ENCODE measurements around the gene ELAPOR1.

Gene ELAPOR1

GRCh38 chr1:109096120-109096519 is 17.8 kb upstream of the ELAPOR1 start:
- DNase-seq (ENCODE audit: low read depth in 2 of 2): no peak

GRCh38 chr1:109099938-109100773 is 13.8 kb upstream of the ELAPOR1 start:
- peak; percentile 96 to 98 for DNase-seq (ENCODE audit: low read depth in 2 of 2)

DNA sequence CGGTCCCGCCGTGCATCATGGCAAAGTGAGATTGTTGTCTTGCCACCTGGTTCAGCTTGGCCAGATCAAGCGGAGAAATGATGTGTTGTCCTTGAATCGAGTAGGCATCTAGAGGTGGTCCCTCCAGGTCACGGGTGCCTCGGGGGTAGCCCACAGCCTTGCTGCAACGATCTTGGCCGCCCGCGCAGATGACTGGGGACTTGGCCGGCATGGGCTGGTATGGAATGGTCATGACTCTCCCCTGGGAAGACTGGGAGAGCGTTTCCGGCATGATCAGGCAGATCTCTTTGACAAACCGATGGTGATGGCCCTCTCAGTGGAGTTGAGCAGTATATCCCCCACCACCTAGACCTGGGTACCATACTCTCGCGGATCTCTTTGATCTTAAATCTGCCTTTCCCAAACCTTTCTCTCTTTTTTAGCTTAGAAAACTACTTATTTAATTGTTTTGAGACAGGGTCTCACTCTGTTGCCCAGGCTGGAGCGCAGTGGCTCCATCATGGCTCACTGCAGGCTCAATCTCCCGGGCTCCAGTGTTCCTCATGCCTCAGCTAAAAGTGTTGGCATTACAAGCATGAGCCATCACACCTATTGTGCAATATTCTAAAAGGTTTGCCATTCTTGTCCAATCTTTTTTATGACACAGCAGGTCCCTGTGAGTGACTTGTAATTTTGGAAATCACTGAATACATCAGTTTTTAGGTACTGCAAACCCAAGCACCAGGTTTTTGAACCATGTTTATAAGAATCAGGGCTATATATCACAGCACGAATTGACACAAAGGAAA is 9.4 kb upstream of the ELAPOR1 start:
- no peak for DNase-seq (ENCODE audit: low read depth in 2 of 2)

DNA sequence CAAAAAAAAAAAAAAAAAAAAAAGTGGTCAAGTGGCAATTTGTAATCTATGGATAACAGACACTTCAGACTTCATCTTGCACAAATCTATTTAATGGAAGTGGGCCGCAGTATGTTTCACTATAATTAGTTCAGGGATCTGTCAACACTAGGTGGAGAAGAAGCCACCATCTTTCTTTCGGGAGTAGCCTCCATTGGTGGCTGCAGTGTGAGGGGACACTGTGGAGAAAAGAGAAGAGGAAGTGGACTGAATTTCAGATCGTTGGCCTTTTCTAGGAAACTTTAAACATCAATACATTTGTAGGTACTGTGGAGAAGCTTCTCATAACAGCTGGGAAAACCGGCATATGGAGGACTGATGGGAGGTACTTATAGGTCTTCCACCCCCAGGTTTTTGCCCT is 8.0 kb upstream of the ELAPOR1 start:
- DNase-seq (ENCODE audit: low read depth in 2 of 2): no peak

- no peak for DNase-seq (ENCODE audit: low read depth in 2 of 2)
Measured at GRCh38 chr1:109107785-109108184, 6.1 kb upstream of the ELAPOR1 start.

DNA sequence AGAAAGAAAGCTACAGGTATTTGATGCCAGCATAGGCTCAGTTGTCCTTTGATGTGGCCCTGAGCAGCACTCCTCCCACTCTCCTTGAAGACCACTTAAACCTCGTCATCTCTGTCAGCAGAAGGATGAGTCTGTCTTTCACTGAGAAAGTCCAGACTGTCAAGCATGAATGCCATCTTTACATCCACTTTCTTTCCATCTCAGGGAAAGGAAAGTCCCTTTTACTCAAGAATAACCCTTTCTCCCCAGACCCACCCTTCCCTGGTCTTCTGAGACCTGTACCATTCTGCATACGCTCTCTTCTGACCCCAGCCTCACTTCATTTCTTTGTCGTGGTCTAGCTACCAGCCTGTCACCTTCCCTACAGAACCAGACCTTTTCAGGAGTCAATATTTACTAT is 4.0 kb upstream of the ELAPOR1 start:
- DNase-seq (ENCODE audit: low read depth in 2 of 2): no peak

- no peak for DNase-seq (ENCODE audit: low read depth in 2 of 2)
Measured at GRCh38 chr1:109111386-109112055, 2.4 kb upstream of the ELAPOR1 start.

GRCh38 chr1:109112056-109112651 is 1.8 kb upstream of the ELAPOR1 start:
- no peak for DNase-seq (ENCODE audit: low read depth in 2 of 2)

DNA sequence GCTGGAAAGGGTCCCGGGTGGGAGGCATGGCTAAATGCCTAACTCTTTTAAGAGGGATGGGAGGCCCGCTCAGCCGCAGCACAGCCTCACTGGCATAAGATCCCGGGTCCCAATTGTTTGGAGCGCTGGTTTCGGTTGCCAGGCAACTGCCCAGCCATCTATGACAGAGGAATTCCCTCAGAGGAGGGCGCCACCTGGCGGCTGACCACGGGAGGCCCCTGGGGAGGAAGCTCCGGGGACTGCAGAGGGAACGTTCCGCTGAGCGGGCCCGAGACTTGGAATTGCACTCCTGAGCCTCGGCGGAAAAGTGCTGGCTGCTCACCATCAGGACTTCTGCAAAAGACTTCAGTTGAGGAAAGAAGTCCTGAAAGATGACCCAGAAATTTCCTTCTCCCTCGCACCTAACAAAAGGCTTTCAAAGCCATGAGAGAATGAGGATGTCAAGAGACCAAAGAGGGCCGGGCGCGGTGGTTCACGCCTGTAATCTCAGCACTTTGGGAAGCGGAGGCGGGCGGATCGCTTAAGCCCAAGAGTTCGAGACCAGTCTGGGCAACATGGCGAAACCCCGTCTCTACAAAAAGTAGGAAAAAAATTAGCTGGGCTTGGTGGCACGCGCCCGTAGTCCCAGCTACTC is 1.1 kb upstream of the ELAPOR1 start:
- DNase-seq (ENCODE audit: low read depth in 2 of 2): peak; percentile 76

GRCh38 chr1:109114342-109114674 is 393 bp downstream of the ELAPOR1 start:
- no peak for DNase-seq (ENCODE audit: low read depth in 2 of 2)

DNA sequence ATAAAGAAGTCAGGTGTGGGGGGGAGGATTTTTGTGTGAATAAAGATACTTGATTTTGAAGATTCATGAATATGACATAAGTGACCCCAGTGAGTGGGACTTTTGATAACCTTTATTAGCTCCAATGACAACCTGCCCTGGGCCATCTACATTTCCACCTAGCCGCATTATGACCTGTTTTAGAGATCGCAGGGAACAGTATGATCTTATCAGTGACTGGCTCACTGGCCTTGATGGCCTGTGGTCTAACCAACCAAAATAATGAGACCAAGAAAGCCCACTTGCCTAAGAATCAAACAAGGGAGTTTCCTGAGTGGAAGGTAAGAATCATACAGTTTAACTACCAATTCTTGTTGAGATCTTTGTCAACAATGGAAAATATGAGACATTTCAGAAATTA is 1.8 kb downstream of the ELAPOR1 start:
- DNase-seq (ENCODE audit: low read depth in 2 of 2): no peak

GRCh38 chr1:109116286-109116685 is 2.4 kb downstream of the ELAPOR1 start:
- DNase-seq (ENCODE audit: low read depth in 2 of 2): no peak

DNA sequence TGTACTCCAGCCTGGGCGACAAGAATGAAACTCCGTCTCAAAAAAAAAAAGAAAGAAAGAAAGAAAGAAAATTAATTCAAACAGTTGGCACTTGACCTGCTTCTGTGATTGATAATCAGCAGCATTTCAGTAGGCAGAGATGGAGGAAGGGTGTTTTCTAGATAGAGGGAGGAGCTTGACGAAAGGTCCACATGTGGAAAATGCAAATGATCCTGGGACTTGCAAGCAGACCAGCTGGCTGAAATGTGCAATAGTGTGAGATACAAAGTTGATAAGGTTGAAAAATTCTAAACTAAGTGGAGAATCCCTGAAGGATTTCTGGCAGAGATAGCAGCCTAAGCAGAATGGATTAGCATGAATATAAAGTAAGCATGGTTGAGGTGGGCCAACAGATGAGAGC is 4.2 kb downstream of the ELAPOR1 start:
- DNase-seq (ENCODE audit: low read depth in 2 of 2): no peak

DNA sequence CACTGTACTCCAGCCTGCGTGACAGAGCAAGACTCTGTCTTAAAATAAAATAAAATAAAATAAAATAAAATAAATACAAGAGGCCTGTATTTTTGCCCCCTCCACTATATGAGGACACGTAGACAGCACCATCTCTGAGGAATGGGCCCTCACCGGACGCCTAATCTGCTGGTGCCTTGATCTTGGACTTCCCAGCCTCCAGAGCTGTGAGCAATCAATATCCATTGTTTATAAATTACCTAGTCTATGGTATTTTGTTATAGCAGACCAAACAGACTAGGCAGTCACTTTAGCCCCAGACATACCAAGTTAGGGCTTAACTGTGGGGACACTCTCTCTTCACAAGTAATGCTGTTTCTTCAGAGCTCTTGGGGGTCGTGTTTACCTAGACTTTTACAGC is 6.4 kb downstream of the ELAPOR1 start:
- no peak for DNase-seq (ENCODE audit: low read depth in 2 of 2)

GRCh38 chr1:109131059-109131458 is 17.1 kb downstream of the ELAPOR1 start:
- no peak for DNase-seq (ENCODE audit: low read depth in 2 of 2)

- DNase-seq (ENCODE audit: low read depth in 2 of 2): no peak
Measured at GRCh38 chr1:109131800-109132199, 17.9 kb downstream of the ELAPOR1 start.

GRCh38 chr1:109133002-109133706 is 19.2 kb downstream of the ELAPOR1 start:
- DNase-seq (ENCODE audit: low read depth in 2 of 2): no peak

DNA sequence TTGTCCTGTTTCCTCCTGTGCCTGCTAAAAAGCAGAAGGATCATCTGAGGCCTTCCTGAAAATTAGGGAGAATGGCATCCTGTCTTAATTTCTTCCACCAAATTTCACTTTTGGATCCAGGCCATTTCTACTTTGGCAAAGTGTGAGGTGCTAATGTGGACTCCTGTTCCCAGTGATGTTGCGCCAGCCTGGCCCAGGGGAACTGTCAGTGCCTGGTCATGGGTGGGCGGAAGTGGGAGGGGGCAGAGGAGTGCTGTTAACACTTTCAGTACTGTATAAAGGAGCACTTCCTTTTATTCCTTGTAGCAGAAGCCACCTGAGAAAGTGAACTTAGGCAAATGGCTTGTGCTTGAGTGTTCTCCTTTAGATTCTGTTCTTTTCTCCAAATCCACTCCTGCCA is 19.9 kb downstream of the ELAPOR1 start:
- DNase-seq (ENCODE audit: low read depth in 2 of 2): no peak

- DNase-seq (ENCODE audit: low read depth in 2 of 2): no peak
Measured at GRCh38 chr1:109134423-109134822, 20.5 kb downstream of the ELAPOR1 start.

DNA sequence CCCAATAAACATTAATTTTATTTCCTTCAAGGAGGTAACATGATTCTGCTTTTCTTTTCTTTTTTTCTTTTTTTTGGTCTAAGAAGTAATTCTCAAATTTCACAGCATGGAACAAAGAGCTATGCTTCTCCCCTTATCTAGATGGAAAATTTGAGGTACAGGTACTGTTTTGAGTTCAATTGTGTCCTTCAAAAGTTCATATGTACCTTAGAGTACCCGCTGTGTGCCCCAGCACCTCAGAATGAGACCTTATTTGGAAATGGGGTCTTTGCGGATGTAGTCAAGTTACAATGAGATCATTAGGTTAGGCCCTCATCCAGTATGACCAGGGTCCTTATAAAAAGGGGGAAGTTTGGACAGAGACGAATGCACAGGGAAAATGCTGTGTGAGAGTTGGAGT is 22.0 kb downstream of the ELAPOR1 start:
- no peak for DNase-seq (ENCODE audit: low read depth in 2 of 2)

DNA sequence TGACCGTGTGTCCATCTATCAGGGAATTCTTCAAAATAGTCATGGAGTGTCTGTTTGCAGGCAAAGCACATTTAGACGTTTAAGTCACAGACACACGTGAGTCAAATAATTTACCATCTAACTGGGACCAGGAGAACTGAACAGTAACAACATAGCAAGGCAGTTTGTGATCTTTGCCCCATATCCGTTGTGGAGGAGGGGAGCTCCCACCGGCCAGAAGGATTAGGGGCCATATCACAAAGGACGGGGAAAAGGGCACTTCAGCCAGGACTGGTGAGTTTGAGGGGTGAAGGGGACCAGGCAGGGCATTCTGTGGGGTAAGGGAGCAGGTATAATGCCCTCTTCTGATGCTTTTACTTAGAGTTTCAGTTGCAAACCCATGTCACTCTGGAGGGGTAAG is 22.9 kb downstream of the ELAPOR1 start:
- no peak for DNase-seq (ENCODE audit: low read depth in 2 of 2)

Data from stimulated activated CD8-positive, alpha-beta memory T cell treated with anti-CD3 and anti-CD28 coated beads, Interleukin-7, amount 100 ng/mL, for 4 hours (primary cell).